ENCODE measurements around the gene AMER3.

Gene AMER3

GRCh38 chr2:130749641-130750040 lies 5.7 kb upstream of the AMER3 start:
- no peak for DNase-seq (ENCODE audit: low read depth in 2 of 2, low spot score in 1 of 2)

GRCh38 chr2:130754811-130755210 lies 529 bp upstream of the AMER3 start:
- DNase-seq (ENCODE audit: low read depth in 2 of 2, low spot score in 1 of 2) = no peak

- DNase-seq (ENCODE audit: low read depth in 2 of 2, low spot score in 1 of 2) = no peak
These were observed 923 bp downstream of the AMER3 start for GRCh38 chr2:130756053-130756873.

GRCh38 chr2:130756874-130757668 lies 1.7 kb downstream of the AMER3 start:
- no peak for DNase-seq (ENCODE audit: low read depth in 2 of 2, low spot score in 1 of 2)

GRCh38 chr2:130759906-130760753 lies 4.8 kb downstream of the AMER3 start:
- no peak for DNase-seq (ENCODE audit: low read depth in 2 of 2, low spot score in 1 of 2)

- no peak for DNase-seq (ENCODE audit: low read depth in 2 of 2, low spot score in 1 of 2)
These were observed 5.7 kb downstream of the AMER3 start for GRCh38 chr2:130760754-130761751.

GRCh38 chr2:130762031-130762909 lies 6.9 kb downstream of the AMER3 start:
- no peak for DNase-seq (ENCODE audit: low read depth in 2 of 2, low spot score in 1 of 2)

- no peak for DNase-seq (ENCODE audit: low read depth in 2 of 2, low spot score in 1 of 2)
These were observed 7.6 kb downstream of the AMER3 start for GRCh38 chr2:130762910-130763385.

- no peak for DNase-seq (ENCODE audit: low read depth in 2 of 2, low spot score in 1 of 2)
These were observed 8.1 kb downstream of the AMER3 start for GRCh38 chr2:130763405-130763804.

- DNase-seq (ENCODE audit: low read depth in 2 of 2, low spot score in 1 of 2) = no peak
These were observed 8.9 kb downstream of the AMER3 start for GRCh38 chr2:130764035-130764820.

GRCh38 chr2:130764821-130765115 lies 9.4 kb downstream of the AMER3 start:
- DNase-seq (ENCODE audit: low read depth in 2 of 2, low spot score in 1 of 2) = no peak

- no peak for DNase-seq (ENCODE audit: low read depth in 2 of 2, low spot score in 1 of 2)
These were observed 10.1 kb downstream of the AMER3 start for GRCh38 chr2:130765464-130765863.

GRCh38 chr2:130766037-130766436 lies 10.7 kb downstream of the AMER3 start:
- no peak for DNase-seq (ENCODE audit: low read depth in 2 of 2, low spot score in 1 of 2)

- no peak for DNase-seq (ENCODE audit: low read depth in 2 of 2, low spot score in 1 of 2)
These were observed 11.5 kb downstream of the AMER3 start for GRCh38 chr2:130766711-130767407.

GRCh38 chr2:130767408-130767775 lies 12.1 kb downstream of the AMER3 start:
- DNase-seq (ENCODE audit: low read depth in 2 of 2, low spot score in 1 of 2) = no peak

- no peak for DNase-seq (ENCODE audit: low read depth in 2 of 2, low spot score in 1 of 2)
These were observed 13.0 kb downstream of the AMER3 start for GRCh38 chr2:130768191-130768855.

- DNase-seq (ENCODE audit: low read depth in 2 of 2, low spot score in 1 of 2) = no peak
These were observed 14.1 kb downstream of the AMER3 start for GRCh38 chr2:130769343-130769907.
